CD4-positive, alpha-beta memory T cell (primary cell): ENCODE data around the gene CDKL1. TPM values are rescaled to one million over a fixed set of nuclear protein-coding genes. Genes with fewer than 3 reads are reported as not detected.

Source experiments
- CTCF ChIA-PET: fragments of 350-600 bp; sonication (Branson Sonifier 250); formaldehyde crosslinking; loops from one replicate; lab custom pipeline; 2021; ENCODE audit warnings: inconsistent platforms; ENCODE audit not compliant: partially characterized antibody; lab: Charles Lee
- POLR2A ChIA-PET: fragments of 350-600 bp; sonication (Branson Sonifier 250); formaldehyde crosslinking; loops from one replicate; lab custom pipeline; 2021; ENCODE audit not compliant: partially characterized antibody; lab: Charles Lee
- DNase-seq, 5 donors: peaks; one replicate each; pipeline versions ENCODE4 v3.0.0 to v3.0.0-alpha.2; 2020 to 2022; ENCODE audit warnings: mixed read lengths in 1 of 5
- H3K27ac ChIP-seq: one replicate; pipeline ENCODE4 v1.7.0; 2013; ENCODE audit warnings: low read depth, low read length
- H3K27me3 ChIP-seq: 2 replicates; pipeline ENCODE4 v1.7.0; 2013; ENCODE audit warnings: mild to moderate bottlenecking, low read length, moderate library complexity; ENCODE audit not compliant: insufficient read depth
- H3K36me3 ChIP-seq: 2 replicates; pipeline ENCODE4 v1.7.0; 2013; ENCODE audit warnings: mild to moderate bottlenecking, low read length, moderate library complexity; ENCODE audit not compliant: insufficient read depth
- H3K4me1 ChIP-seq: 2 replicates; pipeline ENCODE4 v1.7.0; 2013; ENCODE audit warnings: mild to moderate bottlenecking, low read length, moderate library complexity; ENCODE audit not compliant: insufficient read depth
- H3K4me3 ChIP-seq, 2 donors: one replicate each; pipeline ENCODE4 v1.7.0; 2013; ENCODE audit warnings: low read length in 2 of 2, mild to moderate bottlenecking in 1 of 2
- H3K9me3 ChIP-seq, 2 donors: one replicate each; pipeline ENCODE4 v1.7.0; 2013; ENCODE audit warnings: low read length in 2 of 2, control low read depth in 1 of 2; ENCODE audit not compliant: control insufficient read depth in 1 of 2
- H3K27ac Mint-ChIP-seq, 7 donors: one replicate each; pipeline ENCODE4 v1.8.0; 2020 to 2021; ENCODE audit warnings: mixed read lengths in 7 of 7, mild to moderate bottlenecking in 6 of 7, inconsistent platforms in 3 of 7, moderate library complexity in 3 of 7
- H3K27me3 Mint-ChIP-seq, 2 donors: one replicate each; pipeline ENCODE4 v1.8.0; 2020 to 2021; ENCODE audit warnings: mixed read lengths in 2 of 2
- H3K36me3 Mint-ChIP-seq, 2 donors: one replicate each; pipeline ENCODE4 v1.8.0; 2020 to 2021; ENCODE audit warnings: mixed read lengths in 2 of 2, inconsistent platforms in 1 of 2, mild to moderate bottlenecking in 1 of 2
- H3K4me1 Mint-ChIP-seq, 4 donors: one replicate each; pipeline ENCODE4 v1.8.0; 2020 to 2021; ENCODE audit warnings: mixed read lengths in 4 of 4, mild to moderate bottlenecking in 1 of 4
- H3K4me3 Mint-ChIP-seq, 8 donors: one replicate each; pipeline ENCODE4 v1.8.0; 2020 to 2021; ENCODE audit warnings: mixed read lengths in 8 of 8, mild to moderate bottlenecking in 7 of 8, moderate library complexity in 6 of 8, inconsistent platforms in 3 of 8
- H3K9me3 Mint-ChIP-seq, 8 donors: one replicate each; pipeline ENCODE4 v1.8.0; 2020 to 2021; ENCODE audit warnings: mixed read lengths in 8 of 8, mild to moderate bottlenecking in 5 of 8, inconsistent platforms in 3 of 8, moderate library complexity in 1 of 8
- intact Hi-C: fragments of 100-400 bp; cut with micrococcal nuclease; formaldehyde crosslinking; loops from one replicate; pipeline ENCODE4 v1.15.1; 2023
- polyA plus RNA-seq, 2 donors: library from polyadenylated mRNA; unstranded; fragments of 300-500 nt; fragmentation: Illumina TruSeq; gene quantifications; one replicate each; pipeline ENCODE4 v1.2.3, GENCODE V29; 2021
- total RNA-seq, 2 experiments: library from RNA; stranded (reverse); gene quantifications; one replicate each; pipeline ENCODE4 v1.2.3, GENCODE V29; 2021

CDKL1 gene
- total and polyA plus RNA-seq, 4 experiments from 2014 or later, result 1.6 to 12.0 (median 6.4) TPM

- ChIA-PET POLR2A (interaction anchor here (1.0 kb wide), 1 partner anchor 10 kb away, joined by 3 read pairs; no protein-coding TSS in a partner anchor), CTCF (no interaction called here)
- Histone ChIP-seq H3K4me3 (no peak overlapping the region), H3K36me3 (peaks cover under 1% of the 10 kb centered on the region), H3K4me1 (no peaks in the 10 kb centered on the region), H3K27me3 (no peaks in the 10 kb centered on the region), H3K27ac (no peak overlapping the region), H3K9me3 (no peaks in the 10 kb centered on the region)
- no peak overlapping the region for H3K4me3 Mint-ChIP-seq
- no peak for DNase-seq
- H3K4me1 Mint-ChIP-seq, result no peaks in the 10 kb centered on the region
- intact Hi-C loops, result no loop called here
- peak overlapping the region in 1 of 7 donors; percentile 17 for H3K27ac Mint-ChIP-seq
- no peaks in the 10 kb centered on the region for H3K27me3 Mint-ChIP-seq
- no peaks in the 10 kb centered on the region for H3K9me3 Mint-ChIP-seq
- peaks cover 27 to 48% of the 10 kb centered on the region in 2 donors for H3K36me3 Mint-ChIP-seq
These were observed 44.1 kb downstream of the CDKL1 start for GRCh38 chr14:50352584-50352983.

DNA sequence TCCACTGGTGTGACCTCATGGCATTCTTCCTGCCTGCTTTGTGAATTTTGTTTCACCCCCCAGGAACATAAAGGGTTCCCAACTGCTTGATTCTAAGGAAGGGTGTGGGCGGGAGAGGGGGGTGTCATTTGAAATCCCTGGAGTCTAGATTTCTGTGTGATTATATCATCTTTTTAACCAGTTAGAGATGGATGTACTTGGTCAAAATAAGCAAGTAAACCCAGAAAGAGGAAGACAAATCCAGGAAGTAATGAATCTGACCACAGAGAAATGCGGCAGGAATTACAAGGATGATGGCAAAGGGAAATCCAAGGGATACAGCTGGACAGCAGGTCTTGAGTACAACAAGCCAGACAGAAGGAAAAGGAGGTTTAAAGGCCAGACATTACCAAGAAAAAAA is 45.7 kb downstream of the CDKL1 start:
- POLR2A ChIA-PET, result no interaction called here
- CTCF ChIA-PET, result interaction anchor here (1.4 to 1.8 kb wide), 2 partner anchors 8 to 30 kb away, joined by 5 to 7 read pairs; no protein-coding TSS in a partner anchor

DNA sequence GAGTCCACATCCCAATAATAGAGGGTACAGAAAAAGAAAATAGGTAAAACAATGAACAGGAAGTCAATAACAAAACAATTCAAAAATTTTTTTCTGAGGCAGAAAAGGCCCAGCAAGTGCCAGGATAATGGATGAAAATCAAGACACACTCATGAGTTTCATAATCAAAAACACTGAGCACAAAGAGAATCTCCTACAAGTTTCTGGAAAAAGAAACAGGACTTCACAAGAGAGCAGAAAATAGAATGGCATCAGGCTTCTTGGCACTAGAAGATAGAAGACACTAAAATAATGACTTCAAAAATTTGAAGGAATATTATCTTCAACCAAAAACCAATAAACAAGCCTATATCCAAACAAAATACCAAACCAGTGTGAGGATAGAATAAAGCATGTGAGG is 47.7 kb downstream of the CDKL1 start:
- peak overlapping the region in 1 of 7 donors; percentile 29 for H3K27ac Mint-ChIP-seq
- Histone ChIP-seq H3K9me3 (no peaks in the 10 kb centered on the region), H3K27me3 (no peaks in the 10 kb centered on the region), H3K36me3 (no peaks in the 10 kb centered on the region), H3K4me1 (no peaks in the 10 kb centered on the region), H3K4me3 (no peak overlapping the region), H3K27ac (no peak overlapping the region)
- peaks cover 10 to 25% of the 10 kb centered on the region in 2 donors for H3K36me3 Mint-ChIP-seq
- POLR2A ChIA-PET, result no interaction called here
- no peak overlapping the region for H3K4me3 Mint-ChIP-seq
- DNase-seq, result no peak
- intact Hi-C loops, result no loop called here
- peaks cover 0 to 4% (median 2%) of the 10 kb centered on the region in 4 donors for H3K4me1 Mint-ChIP-seq
- CTCF ChIA-PET, result interaction anchor here (1.3 kb wide), 1 partner anchor 20 kb away, joined by 3 read pairs; no protein-coding TSS in a partner anchor
- H3K9me3 Mint-ChIP-seq, result no peaks in the 10 kb centered on the region
- no peaks in the 10 kb centered on the region for H3K27me3 Mint-ChIP-seq

More for the DNA sequence above, 45.7 kb downstream of the CDKL1 start:
- H3K4me3 ChIP-seq, result no peak overlapping the region
- Mint-ChIP-seq H3K27ac (no peak overlapping the region), H3K27me3 (no peaks in the 10 kb centered on the region), H3K9me3 (no peaks in the 10 kb centered on the region), H3K4me3 (no peak overlapping the region), H3K4me1 (no peaks in the 10 kb centered on the region), H3K36me3 (peaks cover 14 to 34% of the 10 kb centered on the region in 2 donors)
- no peaks in the 10 kb centered on the region for H3K36me3 ChIP-seq
- H3K27ac ChIP-seq, result no peak overlapping the region
- no peak for DNase-seq
- intact Hi-C loops, result no loop called here
- H3K4me1 ChIP-seq, result no peaks in the 10 kb centered on the region
- H3K27me3 ChIP-seq, result no peaks in the 10 kb centered on the region
- no peaks in the 10 kb centered on the region for H3K9me3 ChIP-seq

GRCh38 chr14:50347521-50347920 is 49.2 kb downstream of the CDKL1 start:
- ChIA-PET CTCF (interaction anchor here (1.7 kb wide), 1 partner anchor 9 kb away, joined by 3 read pairs; no protein-coding TSS in a partner anchor), POLR2A (no interaction called here)
- peak overlapping the region in 3 of 7 donors; percentile 20 to 75 (median 74) for H3K27ac Mint-ChIP-seq

DNA sequence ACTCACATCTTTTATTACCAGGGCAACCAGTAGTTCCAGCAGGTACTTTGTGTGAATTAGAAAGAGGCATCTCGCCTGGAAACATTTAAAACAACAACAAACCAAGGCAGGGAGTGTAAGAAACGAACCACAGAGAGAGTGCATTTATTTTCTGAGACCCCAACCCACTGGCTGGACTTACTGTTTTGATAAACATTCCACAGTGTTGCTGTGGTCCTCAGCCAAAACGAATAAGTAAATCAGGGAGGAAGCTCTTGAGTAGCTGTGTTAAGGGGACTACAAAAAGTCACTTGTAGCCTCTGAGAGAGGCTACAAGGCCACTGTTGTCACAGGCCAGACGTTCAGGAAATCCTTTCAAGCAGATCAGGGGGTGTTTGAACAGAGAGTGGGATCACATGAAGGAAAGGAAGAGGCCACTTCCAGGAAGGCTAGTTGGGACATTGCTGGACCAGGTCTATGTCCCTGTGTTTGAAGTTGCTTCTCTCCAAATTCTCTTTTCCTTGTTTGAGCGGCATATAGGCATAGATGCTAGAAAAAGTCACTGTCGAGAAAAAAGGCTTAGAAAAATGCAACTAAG is 50.7 kb downstream of the CDKL1 start:
- POLR2A ChIA-PET, result interaction anchor here (0.7 to 1.3 kb wide), 2 partner anchors 18 to 30 kb away, joined by 3 read pairs; no protein-coding TSS in a partner anchor
- no peaks in the 10 kb centered on the region for H3K36me3 ChIP-seq
- no peaks in the 10 kb centered on the region for H3K9me3 Mint-ChIP-seq
- H3K4me3 ChIP-seq, result no peak overlapping the region
- no peaks in the 10 kb centered on the region for H3K4me1 ChIP-seq
- intact Hi-C loops, result no loop called here
- no peaks in the 10 kb centered on the region for H3K9me3 ChIP-seq
- H3K4me1 Mint-ChIP-seq, result peaks cover 0 to 11% (median 6%) of the 10 kb centered on the region in 4 donors
- no peaks in the 10 kb centered on the region for H3K27me3 Mint-ChIP-seq
- CTCF ChIA-PET, result interaction anchor here (0.8 kb wide), 1 partner anchor 197 kb away, joined by 3 read pairs; no protein-coding TSS in a partner anchor
- no peaks in the 10 kb centered on the region for H3K27me3 ChIP-seq
- peak overlapping the region in 1 of 7 donors; percentile 1 for H3K27ac Mint-ChIP-seq
- H3K4me3 Mint-ChIP-seq, result peak overlapping the region in 1 of 8 donors; percentile 61
- H3K27ac ChIP-seq, result no peak overlapping the region
- H3K36me3 Mint-ChIP-seq, result peaks cover 7 to 14% of the 10 kb centered on the region in 2 donors
- no peak for DNase-seq

More at GRCh38 chr14:50347521-50347920, 49.2 kb downstream of the CDKL1 start:
- no peaks in the 10 kb centered on the region for H3K9me3 Mint-ChIP-seq
- DNase-seq, result no peak
- no peaks in the 10 kb centered on the region for H3K27me3 Mint-ChIP-seq
- Histone ChIP-seq H3K4me1 (no peaks in the 10 kb centered on the region), H3K27ac (no peak overlapping the region), H3K27me3 (no peaks in the 10 kb centered on the region), H3K4me3 (no peak overlapping the region), H3K36me3 (no peaks in the 10 kb centered on the region), H3K9me3 (no peaks in the 10 kb centered on the region)
- peaks cover 0 to 9% (median 6%) of the 10 kb centered on the region in 4 donors for H3K4me1 Mint-ChIP-seq
- intact Hi-C loops, result no loop called here
- H3K4me3 Mint-ChIP-seq, result no peak overlapping the region
- H3K36me3 Mint-ChIP-seq, result peaks cover 6 to 21% of the 10 kb centered on the region in 2 donors

GRCh38 chr14:50344876-50345563 is 51.7 kb downstream of the CDKL1 start:
- Histone ChIP-seq H3K27ac (no peak overlapping the region), H3K4me1 (no peaks in the 10 kb centered on the region), H3K9me3 (no peaks in the 10 kb centered on the region), H3K4me3 (no peak overlapping the region), H3K27me3 (no peaks in the 10 kb centered on the region), H3K36me3 (peaks cover 5% of the 10 kb centered on the region)
- Mint-ChIP-seq H3K27ac (peak overlapping the region in 2 of 7 donors; percentile 18 to 83), H3K4me3 (no peak overlapping the region), H3K36me3 (peaks cover 13 to 14% of the 10 kb centered on the region in 2 donors), H3K27me3 (no peaks in the 10 kb centered on the region), H3K9me3 (no peaks in the 10 kb centered on the region), H3K4me1 (peaks cover 0 to 11% (median 6%) of the 10 kb centered on the region in 4 donors)
- ChIA-PET CTCF (interaction anchor here (0.8 kb wide), 2 partner anchors 24 to 198 kb away, joined by 3 read pairs; no protein-coding TSS in a partner anchor), POLR2A (interaction anchor here (1.3 kb wide), 1 partner anchor 19 kb away, joined by 3 read pairs; no protein-coding TSS in a partner anchor)
- intact Hi-C loops, result no loop called here
- DNase-seq, result no peak
